Right renal pelvis (tissue), 4 donors: Measurements from ENCODE around the gene TMEM231. TPM values are rescaled to one million over a fixed set of nuclear protein-coding genes. Genes with fewer than 3 reads are reported as not detected.
"Not testable (repeated sequence)": the region's sequence is repeated elsewhere in the genome, so short reads cannot be mapped to it uniquely, and the experiment has no call there.

Experiments used
- DNase-seq, 4 donors: peaks; one replicate each; pipeline ENCODE4 v3.0.0-alpha.2; 2013; ENCODE audit warnings: low read depth in 4 of 4, low spot score in 3 of 4, missing footprints in 1 of 4
- polyA plus RNA-seq, 4 donors: library from polyadenylated mRNA; unstranded; fragments of 120-200 nt; gene quantifications; one replicate each; pipeline ENCODE4 v1.2.1, GENCODE V29; 2013; ENCODE audit not compliant: insufficient read length in 4 of 4

The TMEM231 gene, protein sequence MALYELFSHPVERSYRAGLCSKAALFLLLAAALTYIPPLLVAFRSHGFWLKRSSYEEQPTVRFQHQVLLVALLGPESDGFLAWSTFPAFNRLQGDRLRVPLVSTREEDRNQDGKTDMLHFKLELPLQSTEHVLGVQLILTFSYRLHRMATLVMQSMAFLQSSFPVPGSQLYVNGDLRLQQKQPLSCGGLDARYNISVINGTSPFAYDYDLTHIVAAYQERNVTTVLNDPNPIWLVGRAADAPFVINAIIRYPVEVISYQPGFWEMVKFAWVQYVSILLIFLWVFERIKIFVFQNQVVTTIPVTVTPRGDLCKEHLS
- polyA plus RNA-seq: 10 to 100 TPM; 18.7 to 21.8 (median 20.3) TPM

DNA sequence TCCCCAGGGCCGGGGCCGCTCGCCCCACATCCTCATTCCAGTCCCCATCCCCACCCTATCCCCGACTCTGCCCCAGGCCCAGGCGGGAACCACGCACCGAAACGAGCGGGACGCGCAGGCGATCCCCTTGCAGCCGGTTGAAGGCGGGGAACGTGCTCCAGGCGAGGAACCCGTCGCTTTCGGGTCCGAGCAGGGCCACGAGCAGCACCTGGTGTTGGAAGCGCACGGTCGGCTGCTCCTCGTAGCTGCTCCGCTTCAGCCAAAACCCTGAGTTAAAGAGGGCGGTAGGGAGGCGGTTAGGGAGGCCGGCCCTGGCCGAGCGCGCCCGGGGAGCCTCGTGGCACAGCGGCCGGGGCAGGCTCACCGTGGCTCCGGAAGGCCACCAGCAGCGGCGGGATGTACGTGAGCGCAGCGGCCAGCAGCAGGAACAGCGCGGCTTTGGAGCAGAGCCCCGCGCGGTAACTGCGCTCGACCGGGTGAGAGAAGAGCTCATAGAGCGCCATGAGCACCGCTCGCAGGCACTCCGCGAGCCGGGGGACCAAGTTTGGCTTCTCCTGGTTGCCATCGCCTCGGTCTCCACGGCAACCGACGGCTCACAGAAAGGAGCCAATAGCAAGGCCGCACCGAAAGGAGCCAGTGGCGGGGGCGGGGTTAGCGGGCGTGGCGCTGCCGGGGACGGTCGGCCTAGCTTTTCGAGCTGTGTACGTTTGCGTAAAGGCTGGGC lies at the start of gene TMEM231:
TMEM231 (minus strand) TSS at position 546 of the 724 bp plus-strand sequence; CDS start at position 503, 43 bp downstream.
- peak; percentile 86 to 91 (median 88) for DNase-seq

GRCh38 chr16:75603241-75603640 lies 47.2 kb upstream of the TMEM231 start:
- DNase-seq: no peak

- no peak for DNase-seq
These were observed 43.6 kb upstream of the TMEM231 start for GRCh38 chr16:75599452-75600277.

DNA sequence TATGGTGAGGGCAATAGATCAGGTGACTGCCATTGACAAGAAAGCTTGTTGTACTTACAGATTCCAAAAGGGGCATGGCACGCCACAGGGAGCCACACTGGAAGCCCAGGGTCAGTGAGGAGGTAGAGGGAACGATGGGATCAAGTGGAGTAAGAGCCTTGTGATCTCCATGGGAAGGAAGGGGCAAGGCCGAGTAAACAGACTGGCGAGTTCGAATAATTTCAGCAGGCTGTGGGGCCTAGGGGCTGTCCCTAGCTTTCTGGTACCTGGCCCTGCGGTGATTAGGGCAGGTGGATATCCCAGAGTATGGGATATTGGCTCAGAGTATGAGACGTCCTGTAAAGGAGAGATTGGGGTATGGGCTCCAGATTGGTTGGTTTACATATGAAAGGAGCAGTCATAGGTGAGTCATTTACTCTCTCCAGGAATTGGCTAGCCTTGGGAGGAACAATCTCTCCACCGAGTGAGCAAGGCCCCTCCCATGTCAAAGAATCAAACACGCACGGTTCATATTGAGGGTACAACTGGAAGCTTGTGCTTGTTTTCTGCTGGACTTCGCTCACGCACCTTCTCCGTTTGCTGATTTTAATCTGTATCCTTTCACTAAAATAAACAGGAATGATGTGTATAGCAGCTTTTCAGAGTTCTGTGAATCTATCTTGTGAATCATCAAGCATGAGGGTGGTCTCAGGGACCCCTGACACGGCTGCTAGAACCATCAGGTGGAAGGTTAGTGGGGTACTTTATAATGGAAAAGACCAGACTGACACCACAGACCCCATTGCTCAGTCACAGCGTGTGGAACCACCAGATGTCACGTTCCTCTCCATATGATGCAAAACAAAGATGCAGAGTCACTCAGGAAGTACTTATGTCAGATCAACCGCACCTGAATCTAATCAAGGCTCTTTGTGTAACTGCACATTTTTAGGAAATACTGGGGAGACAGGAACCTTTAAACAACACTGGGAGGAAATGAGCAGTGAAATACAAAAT lies 38.1 kb upstream of the TMEM231 start:
- no peak for DNase-seq

- DNase-seq: no peak
These were observed 37.3 kb upstream of the TMEM231 start for GRCh38 chr16:75593308-75593707.

DNA sequence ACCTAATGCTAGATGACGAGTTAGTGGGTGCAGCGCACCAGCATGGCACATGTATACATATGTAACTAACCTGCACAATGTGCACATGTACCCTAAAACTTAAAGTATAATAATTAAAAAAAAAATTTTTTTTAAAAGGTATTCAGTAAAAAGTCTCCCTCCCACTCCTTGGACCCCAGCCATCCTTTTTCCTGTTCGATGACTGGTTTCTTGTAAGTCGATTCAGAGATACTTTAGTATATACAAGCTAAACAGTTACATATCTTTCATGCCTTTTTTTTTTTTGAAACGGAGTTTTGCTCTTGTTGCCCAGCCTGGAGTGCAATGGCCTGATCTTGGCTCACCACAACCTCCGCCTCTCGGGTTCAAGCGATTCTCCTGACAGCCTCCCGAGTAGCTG lies 35.9 kb upstream of the TMEM231 start:
- not testable (repeated sequence) for DNase-seq

DNA sequence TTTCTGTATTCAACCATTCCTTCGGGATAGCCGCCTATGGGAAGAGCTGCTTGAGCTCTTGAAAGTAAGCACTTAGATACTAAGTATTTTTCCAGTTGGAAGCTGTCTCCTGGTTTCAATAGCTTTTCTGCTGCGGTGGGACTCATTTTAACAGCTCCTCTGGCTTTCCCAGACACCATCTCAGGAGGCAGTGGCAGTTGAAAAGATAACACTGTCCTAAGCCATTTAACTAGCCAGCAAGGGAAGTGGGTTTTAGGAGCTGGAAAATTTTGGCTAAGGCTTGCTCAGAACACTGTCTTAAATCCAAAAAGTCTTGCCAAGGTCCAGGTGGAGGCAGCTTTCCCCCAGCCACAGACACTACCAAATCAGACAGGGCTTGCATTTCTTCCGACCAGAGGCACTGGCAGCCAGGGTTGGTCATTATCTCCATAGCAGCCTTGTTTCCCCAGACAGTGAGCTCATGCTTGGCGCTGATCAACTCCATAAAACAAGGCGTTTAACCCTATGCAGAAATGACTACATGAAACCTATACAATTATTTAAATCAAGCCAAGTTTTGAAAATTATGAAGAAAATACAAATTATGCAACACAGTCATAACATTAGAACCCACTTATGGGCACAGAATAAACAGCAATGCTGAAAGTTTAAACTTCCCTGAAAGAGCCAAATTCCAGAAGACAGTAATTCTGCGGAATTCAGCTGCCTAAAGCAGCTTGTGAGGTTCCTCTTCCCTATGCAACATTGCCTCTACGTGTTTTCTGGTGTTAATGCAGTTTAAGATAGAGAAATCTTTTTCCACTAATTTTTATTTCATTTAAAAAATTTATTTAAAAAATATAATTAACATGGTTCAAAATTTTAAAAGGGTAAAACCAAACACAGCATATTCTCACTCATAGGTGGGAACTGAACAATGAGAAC lies 35.1 kb upstream of the TMEM231 start:
- DNase-seq: no peak

DNA sequence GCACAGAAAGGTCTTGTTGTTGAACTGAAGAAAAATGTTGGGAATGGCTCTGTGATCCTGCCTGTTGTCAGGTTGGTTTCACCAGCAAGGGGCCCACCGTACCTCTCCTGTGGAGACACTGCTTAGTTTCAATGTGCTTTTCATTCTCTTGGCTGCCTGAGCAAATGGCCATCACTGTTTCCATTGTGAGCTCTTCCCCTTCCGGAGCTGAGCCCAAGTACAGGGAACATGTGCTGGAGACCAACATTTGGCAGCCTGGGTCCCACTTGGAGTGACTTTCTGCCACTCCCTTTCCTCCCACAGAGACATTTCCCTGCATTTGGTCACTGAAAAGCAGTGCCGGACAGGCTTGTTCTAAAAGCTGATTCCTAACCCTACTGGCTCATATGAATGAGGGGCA lies 33.3 kb upstream of the TMEM231 start:
- DNase-seq: no peak

DNA sequence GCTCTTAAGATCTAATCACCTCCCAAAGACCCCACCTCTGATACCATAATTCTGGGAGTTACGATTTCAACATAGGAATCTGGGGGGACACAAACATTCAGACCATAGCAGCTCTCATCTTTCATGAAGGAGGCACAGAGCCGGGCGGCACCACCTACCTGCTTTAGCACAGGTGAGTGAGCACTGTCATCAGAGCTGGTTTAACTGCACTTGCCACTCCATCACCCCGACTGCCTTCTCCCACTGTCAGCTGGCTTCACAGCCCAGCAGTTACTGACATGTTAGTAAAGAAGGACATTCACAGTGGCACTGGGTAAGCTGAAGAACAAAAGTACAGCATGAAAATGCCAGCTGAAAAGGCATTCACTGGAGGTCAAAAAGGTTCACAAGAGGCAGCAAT lies 32.7 kb upstream of the TMEM231 start:
- DNase-seq: no peak

DNA sequence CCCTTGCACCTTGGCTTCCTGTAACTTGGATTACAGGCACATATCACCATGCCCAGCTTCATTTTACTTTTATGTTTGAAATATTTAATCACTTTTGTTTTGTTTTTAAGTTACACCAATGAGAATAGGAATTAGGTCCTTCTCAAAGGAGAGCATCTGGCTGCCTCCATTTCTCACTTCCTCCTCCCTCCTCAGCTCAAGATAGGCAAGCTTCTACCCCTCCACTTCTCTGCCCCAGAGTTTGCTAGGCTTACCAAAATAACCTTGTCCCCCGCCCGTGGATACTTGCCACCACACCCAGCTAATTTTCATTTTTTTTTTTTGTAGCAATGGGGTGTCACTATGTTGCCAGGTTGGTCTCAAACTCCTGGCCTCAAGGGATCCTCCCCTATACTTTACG lies 28.1 kb upstream of the TMEM231 start:
- no peak for DNase-seq

DNA sequence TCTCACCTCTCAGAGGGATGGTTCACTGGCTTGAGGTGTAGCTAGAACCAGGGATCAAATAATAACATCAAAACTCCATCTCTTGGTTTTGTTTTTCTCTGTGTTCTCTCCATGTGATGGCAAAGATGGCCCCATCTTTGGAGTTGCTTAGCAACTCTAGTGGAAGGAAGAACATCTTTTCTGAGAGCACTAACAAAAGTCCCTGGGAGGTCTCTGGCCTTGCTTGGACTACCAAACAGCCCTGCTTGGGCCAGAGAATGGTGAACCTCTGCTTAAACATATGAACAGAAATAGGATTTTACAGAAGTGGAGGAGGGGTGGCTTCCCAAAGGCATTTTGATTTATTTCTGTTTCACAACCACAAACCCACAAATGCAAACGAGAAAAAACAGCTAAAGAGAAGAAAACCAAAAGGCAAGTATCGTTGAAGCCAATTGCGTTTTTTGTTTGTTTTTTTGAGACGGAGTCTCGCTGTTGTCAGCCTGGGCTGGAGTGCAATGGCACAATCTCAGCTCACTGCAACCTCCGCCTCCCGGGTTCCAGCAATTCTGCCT lies 23.3 kb upstream of the TMEM231 start:
- DNase-seq: no peak

- no peak for DNase-seq
These were observed 22.7 kb upstream of the TMEM231 start for GRCh38 chr16:75578725-75579124.

- DNase-seq: no peak
These were observed 22.2 kb upstream of the TMEM231 start for GRCh38 chr16:75578212-75578611.

DNA sequence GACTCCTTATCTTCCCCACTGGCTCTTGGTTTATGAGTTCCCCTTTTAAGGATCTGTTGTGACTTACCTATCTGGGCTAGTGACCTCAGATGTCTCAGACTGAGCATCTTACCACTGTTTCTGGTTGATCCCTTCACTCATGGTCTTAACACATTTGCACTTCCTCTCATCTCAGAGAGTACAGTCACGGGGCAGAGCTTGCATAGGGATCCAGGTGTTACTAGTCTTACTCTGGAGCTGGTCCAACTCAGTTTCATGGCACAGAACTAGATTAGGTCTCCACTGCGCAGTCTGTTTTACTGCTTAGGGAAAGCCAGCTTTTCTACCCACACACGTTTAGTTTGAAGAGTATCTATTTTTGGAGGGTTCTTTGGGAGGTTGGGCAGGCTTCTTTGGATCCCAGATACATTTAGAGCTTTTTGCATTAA lies 20.3 kb upstream of the TMEM231 start:
- no peak for DNase-seq

DNA sequence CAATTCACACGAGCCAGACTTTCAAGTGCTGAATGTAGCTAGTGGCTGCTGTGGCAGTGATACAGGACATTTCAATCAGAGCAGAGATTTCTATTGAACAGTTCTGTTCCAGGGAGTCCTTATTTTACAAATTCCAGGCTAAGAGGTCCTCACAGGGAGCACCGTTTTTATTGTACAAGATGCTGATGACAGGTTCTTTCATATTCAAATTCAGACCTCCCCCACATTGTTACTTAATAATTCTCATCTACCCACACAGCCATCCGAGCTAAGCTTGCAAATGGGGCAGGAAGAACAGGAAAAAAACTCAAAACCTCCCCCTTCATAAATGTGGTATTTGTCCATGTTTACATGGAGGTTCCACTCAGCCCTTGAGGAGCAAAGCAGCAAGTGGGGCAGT lies 19.9 kb upstream of the TMEM231 start:
- DNase-seq: no peak

DNA sequence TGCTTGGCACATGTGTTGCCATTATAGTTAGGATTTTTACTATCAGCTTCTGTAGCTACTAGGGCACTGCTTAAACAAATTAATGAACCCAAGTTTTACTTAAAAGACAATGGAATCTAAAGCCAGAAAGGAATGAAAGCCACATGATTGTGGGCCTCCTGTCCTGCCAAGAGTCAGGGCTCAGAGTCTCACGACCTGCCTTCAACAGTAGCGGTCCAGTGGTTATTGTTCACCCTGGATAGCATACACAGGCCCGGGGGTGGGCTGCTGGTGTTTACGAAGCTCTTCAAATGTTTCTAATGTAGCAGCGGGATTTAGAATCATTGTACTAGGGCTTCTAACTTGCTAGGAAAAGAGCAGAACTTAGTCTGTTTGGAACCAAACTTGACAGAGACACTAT lies 17.9 kb upstream of the TMEM231 start:
- DNase-seq: no peak

DNA sequence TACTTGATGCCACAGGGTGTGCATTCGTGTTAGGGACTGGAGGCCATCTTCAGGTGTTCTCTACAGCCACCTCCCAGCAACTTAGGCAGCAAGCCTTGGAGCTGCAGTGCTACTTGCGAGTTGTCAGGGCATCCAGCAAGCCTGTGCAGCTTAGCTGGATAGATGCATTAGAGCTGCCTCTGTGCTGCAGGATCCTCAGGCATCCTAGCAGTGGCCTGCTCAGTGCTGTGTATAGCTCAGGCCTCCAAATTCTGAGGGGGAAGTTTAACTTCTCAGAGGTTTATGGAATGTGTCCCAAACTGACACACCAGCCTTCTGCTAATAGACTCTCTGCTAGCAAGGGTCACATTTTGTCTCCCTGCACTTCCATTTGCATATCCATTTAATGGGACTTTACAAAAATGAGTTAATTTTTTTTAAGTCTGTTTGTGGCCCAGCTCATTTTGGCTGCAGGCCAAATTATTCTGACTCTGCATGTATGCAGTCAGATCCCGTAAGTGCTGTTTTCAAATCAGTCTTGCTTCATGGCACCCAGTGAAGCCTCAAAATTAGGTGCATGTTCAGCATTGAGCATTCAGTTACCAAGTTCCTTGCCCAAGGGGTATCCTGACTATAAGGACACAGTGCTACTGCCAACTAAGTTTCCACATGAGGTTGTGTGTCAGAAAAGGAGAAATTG lies 17.0 kb upstream of the TMEM231 start:
- no peak for DNase-seq
